Left lobe of liver (tissue), 2 donors: ENCODE data around the gene CRADD. TPM values are rescaled to one million over a fixed set of nuclear protein-coding genes. Genes with fewer than 3 reads are reported as not detected.
"Not testable (repeated sequence)": the region's sequence is repeated elsewhere in the genome, so short reads cannot be mapped to it uniquely, and the experiment has no call there.

Source experiments
- ATAC-seq: fragments of 200-7000 bp; cut with Tn5 transposase; one replicate; pipeline ENCODE4 v1.9.1; 2020; ENCODE audit warnings: mild to moderate bottlenecking, moderate library complexity
- DNase-seq: peaks from one replicate; pipeline ENCODE4 v3.0.0-alpha.2; 2020; ENCODE audit warnings: low spot score
- total RNA-seq: library from RNA; stranded (reverse); gene quantifications from one replicate; pipeline ENCODE4 v1.2.1, GENCODE V29; 2021
- donor health status: DM: no; HTN: no; CAD: no; lungs with moderate emphysema.
- donor health status: DM: no; HTN: yes; CAD: no.

The CRADD gene
- total RNA-seq, 1 donor from 2014 or later = 27.0 TPM

GRCh38 chr12:93857279-93857938 lies 180.2 kb downstream of the CRADD start:
- no peak for ATAC-seq
- DNase-seq = no peak

GRCh38 chr12:93857991-93858447 lies 180.8 kb downstream of the CRADD start:
- DNase-seq (no peak), ATAC-seq (no peak)

- DNase-seq (no peak), ATAC-seq (no peak)
Measured at GRCh38 chr12:93860668-93861373, 183.6 kb downstream of the CRADD start.

GRCh38 chr12:93862424-93862823 lies 185.2 kb downstream of the CRADD start:
- DNase-seq (no peak), ATAC-seq (no peak)

- DNase-seq (no peak), ATAC-seq (no peak)
Measured at GRCh38 chr12:93865751-93866150, 188.6 kb downstream of the CRADD start.

- no peak for ATAC-seq
Measured at GRCh38 chr12:93868771-93869170, 191.6 kb downstream of the CRADD start.

GRCh38 chr12:93870020-93870795 lies 193.0 kb downstream of the CRADD start:
- no peak for ATAC-seq
- DNase-seq = no peak

More at GRCh38 chr12:93868771-93869170, 191.6 kb downstream of the CRADD start:
- no peak for DNase-seq

GRCh38 chr12:93871566-93871965 lies 194.4 kb downstream of the CRADD start:
- DNase-seq, ATAC-seq: not testable (repeated sequence)

- ATAC-seq (no peak), DNase-seq (no peak)
Measured at GRCh38 chr12:93873561-93873960, 196.4 kb downstream of the CRADD start.

GRCh38 chr12:93875157-93875556 lies 198.0 kb downstream of the CRADD start:
- DNase-seq = no peak
- ATAC-seq = no peak

- no peak for ATAC-seq
- no peak for DNase-seq
Measured at GRCh38 chr12:93876360-93876759, 199.2 kb downstream of the CRADD start.

GRCh38 chr12:93877446-93877845 lies 200.3 kb downstream of the CRADD start:
- no peak for ATAC-seq
- no peak for DNase-seq

GRCh38 chr12:93879476-93880421 lies 202.6 kb downstream of the CRADD start:
- DNase-seq (no peak), ATAC-seq (no peak)

- ATAC-seq (no peak), DNase-seq (no peak)
Measured at GRCh38 chr12:93880853-93881522, 203.8 kb downstream of the CRADD start.

- ATAC-seq (no peak), DNase-seq (no peak)
Measured at GRCh38 chr12:93882763-93883162, 205.6 kb downstream of the CRADD start.

- ATAC-seq (no peak), DNase-seq (no peak)
Measured at GRCh38 chr12:93883436-93884154, 206.4 kb downstream of the CRADD start.

- DNase-seq = no peak
- ATAC-seq = no peak
Measured at GRCh38 chr12:93884794-93885460, 207.8 kb downstream of the CRADD start.

- not testable (repeated sequence) for ATAC-seq, DNase-seq
Measured at GRCh38 chr12:93885973-93886532, 208.9 kb downstream of the CRADD start.
